HG03432 (cell line): ENCODE measurements around the gene LRRK1.

ENCODE experiments used
- ATAC-seq: cut with Tn5 transposase; IDR thresholded peaks from one replicate; pipeline ENCODE4 v1.9.1; 2021; ENCODE audit warnings: mild to moderate bottlenecking, moderate library complexity; ENCODE audit not compliant: unreplicated experiment

LRRK1 gene

GRCh38 chr15:101019366-101019896, 100.3 kb downstream of the LRRK1 start:
- no peak for ATAC-seq

GRCh38 chr15:101020451-101020850, 101.3 kb downstream of the LRRK1 start:
- no peak for ATAC-seq

GRCh38 chr15:101020945-101021344, 101.8 kb downstream of the LRRK1 start:
- ATAC-seq, result no peak

- no peak for ATAC-seq
Measured at GRCh38 chr15:101022306-101022705, 103.1 kb downstream of the LRRK1 start.

- no peak for ATAC-seq
Measured at GRCh38 chr15:101022876-101023275, 103.7 kb downstream of the LRRK1 start.

- ATAC-seq, result no peak
Measured at GRCh38 chr15:101023501-101024072, 104.4 kb downstream of the LRRK1 start.

- no peak for ATAC-seq
Measured at GRCh38 chr15:101024073-101024695, 105.0 kb downstream of the LRRK1 start.

- no peak for ATAC-seq
Measured at GRCh38 chr15:101024706-101025500, 105.7 kb downstream of the LRRK1 start.

GRCh38 chr15:101025501-101025885, 106.3 kb downstream of the LRRK1 start:
- no peak for ATAC-seq

- no peak for ATAC-seq
Measured at GRCh38 chr15:101025896-101026631, 106.9 kb downstream of the LRRK1 start.

- ATAC-seq, result no peak
Measured at GRCh38 chr15:101026656-101027272, 107.6 kb downstream of the LRRK1 start.

GRCh38 chr15:101027273-101027901, 108.2 kb downstream of the LRRK1 start:
- ATAC-seq, result no peak

- ATAC-seq, result no peak
Measured at GRCh38 chr15:101027920-101028319, 108.8 kb downstream of the LRRK1 start.

- no peak for ATAC-seq
Measured at GRCh38 chr15:101028321-101028720, 109.2 kb downstream of the LRRK1 start.

- no peak for ATAC-seq
Measured at GRCh38 chr15:101028772-101029438, 109.7 kb downstream of the LRRK1 start.

- no peak for ATAC-seq
Measured at GRCh38 chr15:101029971-101030661, 111.0 kb downstream of the LRRK1 start.

- no peak for ATAC-seq
Measured at GRCh38 chr15:101031213-101031612, 112.1 kb downstream of the LRRK1 start.

- no peak for ATAC-seq
Measured at GRCh38 chr15:101033801-101034200, 114.6 kb downstream of the LRRK1 start.

- peak; percentile 75 for ATAC-seq
Measured at GRCh38 chr15:101035611-101036010, 116.5 kb downstream of the LRRK1 start.
